ENCODE results near the gene ADAMTS9.

The ADAMTS9 gene

DNA sequence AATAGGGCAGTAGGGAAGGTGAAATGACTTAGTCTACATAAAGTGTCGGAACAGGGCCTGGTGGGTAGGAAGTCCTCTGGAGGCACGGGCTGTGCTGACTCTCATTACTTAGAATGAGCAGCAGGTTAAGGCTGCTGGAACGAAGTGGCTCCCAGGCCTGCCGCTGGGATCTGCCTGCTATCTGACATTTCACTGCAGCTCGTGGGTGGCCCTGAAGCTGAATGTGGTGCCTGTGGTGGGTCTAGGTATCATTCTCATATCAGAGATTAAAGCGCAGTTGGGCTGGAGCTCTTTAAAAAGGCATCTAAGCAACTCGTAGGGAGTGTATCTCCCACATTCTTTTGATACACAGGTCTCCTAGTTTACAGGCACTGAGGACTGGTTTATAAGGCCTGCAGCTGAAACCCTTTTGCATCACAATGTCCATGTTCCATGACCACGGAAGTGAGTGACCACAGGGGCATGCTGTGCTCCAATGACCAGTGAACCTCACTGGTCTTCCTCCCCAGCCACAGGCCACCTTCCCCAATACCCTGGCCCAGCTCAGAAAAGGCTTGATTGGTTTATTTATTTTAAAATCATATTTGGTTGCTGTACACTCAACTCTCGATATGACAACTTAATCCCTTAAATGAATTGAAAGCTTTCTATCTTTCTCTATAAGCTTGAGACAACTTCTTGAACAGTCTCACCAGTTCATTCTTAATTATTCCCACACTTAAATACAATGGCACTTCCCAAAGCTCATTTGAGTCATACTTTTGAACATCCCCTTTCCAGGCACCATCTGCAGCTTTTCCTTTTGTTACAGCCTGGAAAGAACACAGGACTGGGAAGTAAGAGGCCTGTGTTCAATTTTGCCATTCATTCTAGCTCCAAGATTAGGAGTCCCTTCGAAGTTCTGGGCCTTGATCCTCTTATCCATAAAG, 19.0 kb downstream of the ADAMTS9 start:
- Histone ChIP-seq H3K9me3 (ENCODE audit: low read length) (no peaks in the 10 kb centered on the region), H3K9ac (ENCODE audit: low read length) (no peak overlapping the region), H3K4me1 (ENCODE audit: insufficient read depth, low read length) (peaks cover 41% of the 10 kb centered on the region), H3K27ac (ENCODE audit: low read depth, low read length) (peak overlapping the region; percentile 70), H3K4me3 (ENCODE audit: low read depth in 1 of 2, low read length in 2 of 2) (peak overlapping the region in 1 of 2 donors; percentile 4), H3K27me3 (ENCODE audit: control insufficient read depth in 1 of 2, insufficient read depth in 2 of 2, low read length in 2 of 2) (no peaks in the 10 kb centered on the region), H3K36me3 (ENCODE audit: insufficient read depth, low read length) (no peaks in the 10 kb centered on the region)

DNA sequence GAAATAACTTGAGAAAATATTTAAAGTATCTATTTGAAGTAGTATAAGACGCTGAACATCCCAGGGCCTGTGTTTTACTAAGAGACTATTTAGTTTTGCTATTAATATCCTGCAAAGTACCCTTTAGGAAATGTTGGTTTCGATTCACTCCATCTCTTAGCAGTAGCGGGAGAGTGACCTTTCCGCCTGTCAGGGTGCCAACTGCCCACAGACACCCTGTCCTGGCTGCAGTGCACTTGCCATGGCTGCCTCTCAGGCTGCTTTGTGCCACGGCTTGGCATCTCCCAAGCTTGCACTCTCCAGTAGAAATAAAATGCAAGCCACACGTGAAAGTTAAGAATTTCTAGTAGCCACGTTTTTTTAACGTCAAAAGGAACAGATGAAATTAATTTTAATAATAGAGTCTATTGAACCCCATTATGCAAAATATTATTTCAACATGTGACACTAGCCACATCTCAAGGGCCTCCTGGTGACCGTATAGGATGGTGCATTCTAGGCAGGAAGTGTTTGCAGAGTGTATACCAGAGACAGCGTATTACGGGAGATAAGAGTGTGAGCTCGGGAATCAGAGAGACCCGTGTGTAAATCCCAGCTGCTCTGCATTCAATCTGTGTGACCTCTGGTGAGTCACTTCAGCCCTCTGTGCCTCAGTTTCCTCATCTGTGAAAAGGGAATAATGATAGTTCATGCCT, 19.8 kb downstream of the ADAMTS9 start:
- Histone ChIP-seq H3K4me3 (ENCODE audit: low read depth in 1 of 2, low read length in 2 of 2) (peak overlapping the region in 1 of 2 donors; percentile 4), H3K4me1 (ENCODE audit: insufficient read depth, low read length) (peaks cover 48% of the 10 kb centered on the region), H3K9ac (ENCODE audit: low read length) (no peak overlapping the region), H3K27ac (ENCODE audit: low read depth, low read length) (peak overlapping the region; percentile 70), H3K36me3 (ENCODE audit: insufficient read depth, low read length) (no peaks in the 10 kb centered on the region), H3K9me3 (ENCODE audit: low read length) (no peaks in the 10 kb centered on the region), H3K27me3 (ENCODE audit: control insufficient read depth in 1 of 2, insufficient read depth in 2 of 2, low read length in 2 of 2) (no peaks in the 10 kb centered on the region)

DNA sequence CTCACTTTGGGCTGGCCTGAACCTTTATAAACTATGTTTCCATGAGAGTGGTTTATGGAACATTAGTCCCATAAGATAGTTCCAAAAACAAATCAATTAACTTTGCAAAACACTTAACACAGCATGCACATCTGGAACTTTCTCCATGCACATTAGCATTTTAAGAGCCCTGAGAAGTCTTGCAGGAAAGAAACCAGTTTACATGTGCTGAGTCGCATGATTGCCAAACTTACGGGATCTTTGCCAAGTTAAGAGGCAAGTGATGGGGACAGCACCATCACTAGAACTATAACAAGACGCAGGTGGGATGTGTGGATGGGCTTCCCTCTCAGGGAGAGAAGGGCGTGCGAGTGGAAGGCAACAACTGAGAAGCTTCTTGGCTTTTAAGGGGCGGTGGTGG, 20.7 kb downstream of the ADAMTS9 start:
- no peaks in the 10 kb centered on the region for H3K9me3 ChIP-seq (ENCODE audit: low read length)
- no peaks in the 10 kb centered on the region for H3K27me3 ChIP-seq (ENCODE audit: control insufficient read depth in 1 of 2, insufficient read depth in 2 of 2, low read length in 2 of 2)
- no peaks in the 10 kb centered on the region for H3K36me3 ChIP-seq (ENCODE audit: insufficient read depth, low read length)
- H3K9ac ChIP-seq (ENCODE audit: low read length): no peak overlapping the region
- H3K27ac ChIP-seq (ENCODE audit: low read depth, low read length): peak overlapping the region; percentile 27
- peaks cover 48% of the 10 kb centered on the region for H3K4me1 ChIP-seq (ENCODE audit: insufficient read depth, low read length)
- peak overlapping the region in 1 of 2 donors; percentile 4 for H3K4me3 ChIP-seq (ENCODE audit: low read depth in 1 of 2, low read length in 2 of 2)

DNA sequence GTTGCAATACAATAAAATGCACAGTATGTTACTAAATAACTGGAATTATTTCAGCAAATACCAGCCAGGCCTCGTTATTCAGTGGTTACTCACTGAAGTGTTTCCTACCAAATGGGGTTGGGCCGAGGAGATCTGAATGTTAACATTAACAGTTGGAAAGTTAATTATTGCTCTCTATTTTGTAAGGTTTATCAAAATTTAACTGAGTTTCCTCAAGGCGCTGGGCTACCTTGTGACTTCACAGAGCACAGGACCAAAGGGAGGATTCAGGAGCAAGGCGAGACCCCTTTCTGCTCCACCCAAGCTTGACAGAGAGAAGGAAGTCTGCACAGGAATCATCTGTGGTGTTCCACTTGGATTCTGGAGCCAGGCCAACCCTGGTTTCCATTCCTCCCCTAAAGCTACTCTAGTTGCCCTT, 21.6 kb downstream of the ADAMTS9 start:
- H3K27me3 ChIP-seq (ENCODE audit: control insufficient read depth in 1 of 2, insufficient read depth in 2 of 2, low read length in 2 of 2): no peaks in the 10 kb centered on the region
- H3K9me3 ChIP-seq (ENCODE audit: low read length): no peaks in the 10 kb centered on the region
- no peak overlapping the region for H3K4me3 ChIP-seq (ENCODE audit: low read depth in 1 of 2, low read length in 2 of 2)
- peaks cover 48% of the 10 kb centered on the region for H3K4me1 ChIP-seq (ENCODE audit: insufficient read depth, low read length)
- no peak overlapping the region for H3K9ac ChIP-seq (ENCODE audit: low read length)
- no peaks in the 10 kb centered on the region for H3K36me3 ChIP-seq (ENCODE audit: insufficient read depth, low read length)
- H3K27ac ChIP-seq (ENCODE audit: low read depth, low read length): no peak overlapping the region

DNA sequence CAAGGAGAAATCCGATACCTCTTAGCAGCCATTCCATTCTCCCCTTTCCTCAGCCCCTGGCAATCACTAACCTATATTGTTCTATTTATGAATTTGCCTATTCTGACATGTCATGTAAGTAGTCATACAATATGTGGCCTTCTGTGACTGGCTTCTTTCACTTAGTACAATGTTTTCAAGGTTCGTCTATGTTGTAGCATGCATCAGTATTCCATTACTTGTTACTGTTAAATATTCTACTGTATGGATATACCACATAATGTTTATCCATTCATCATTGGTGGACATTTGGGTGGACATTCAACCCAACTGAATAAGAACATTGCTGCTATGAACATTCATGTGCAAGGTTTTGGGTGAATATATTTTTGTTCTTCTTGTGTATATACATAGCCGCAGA, 23.4 kb downstream of the ADAMTS9 start:
- Histone ChIP-seq H3K4me3 (ENCODE audit: low read depth in 1 of 2, low read length in 2 of 2) (no peak overlapping the region), H3K4me1 (ENCODE audit: insufficient read depth, low read length) (peaks cover 48% of the 10 kb centered on the region), H3K27ac (ENCODE audit: low read depth, low read length) (no peak overlapping the region), H3K27me3 (ENCODE audit: control insufficient read depth in 1 of 2, insufficient read depth in 2 of 2, low read length in 2 of 2) (no peaks in the 10 kb centered on the region), H3K9me3 (ENCODE audit: low read length) (no peaks in the 10 kb centered on the region), H3K36me3 (ENCODE audit: insufficient read depth, low read length) (no peaks in the 10 kb centered on the region), H3K9ac (ENCODE audit: low read length) (no peak overlapping the region)

DNA sequence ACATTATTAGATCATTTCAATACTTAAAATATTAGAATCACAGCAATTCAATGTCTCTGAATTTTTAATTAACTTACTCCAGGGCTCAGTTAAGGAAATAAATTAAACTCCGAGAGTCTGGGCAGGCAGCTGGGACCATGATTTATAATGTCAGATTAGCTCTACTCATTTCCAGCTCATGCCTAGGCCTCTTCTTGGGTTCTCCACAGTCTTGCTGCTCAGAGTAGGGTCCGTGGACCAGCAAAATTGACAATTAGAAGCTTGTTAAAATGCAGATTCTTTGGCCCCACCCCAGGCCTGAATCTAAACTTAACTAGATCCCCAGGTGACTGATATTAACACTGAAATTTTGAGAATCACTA, 28.2 kb downstream of the ADAMTS9 start:
- H3K9ac ChIP-seq (ENCODE audit: low read length): no peak overlapping the region
- H3K27me3 ChIP-seq (ENCODE audit: control insufficient read depth in 1 of 2, insufficient read depth in 2 of 2, low read length in 2 of 2): no peaks in the 10 kb centered on the region
- H3K4me3 ChIP-seq (ENCODE audit: low read depth in 1 of 2, low read length in 2 of 2): no peak overlapping the region
- H3K4me1 ChIP-seq (ENCODE audit: insufficient read depth, low read length): peaks cover 7% of the 10 kb centered on the region
- H3K36me3 ChIP-seq (ENCODE audit: insufficient read depth, low read length): peaks cover 6% of the 10 kb centered on the region
- H3K27ac ChIP-seq (ENCODE audit: low read depth, low read length): no peak overlapping the region
- H3K9me3 ChIP-seq (ENCODE audit: low read length): no peaks in the 10 kb centered on the region

DNA sequence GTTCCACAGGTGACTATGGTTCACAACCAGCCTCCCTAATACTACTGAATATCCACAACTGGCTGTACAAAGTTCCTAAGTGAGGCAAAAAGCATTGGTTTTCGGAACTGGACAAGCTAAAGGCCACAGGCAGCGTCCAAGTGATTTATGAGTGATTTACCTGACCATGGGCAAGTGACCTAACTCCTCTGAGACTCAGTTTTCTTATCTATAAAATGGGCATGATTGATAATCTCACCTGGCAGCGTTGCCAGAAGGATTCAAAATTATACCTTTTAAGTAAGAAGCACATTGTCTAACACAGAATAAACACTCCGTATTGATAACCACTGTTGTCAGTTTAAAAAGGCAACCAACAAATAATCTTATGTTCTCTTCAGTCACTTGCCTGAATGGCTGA, 29.8 kb downstream of the ADAMTS9 start:
- Histone ChIP-seq H3K27me3 (ENCODE audit: control insufficient read depth in 1 of 2, insufficient read depth in 2 of 2, low read length in 2 of 2) (no peaks in the 10 kb centered on the region), H3K27ac (ENCODE audit: low read depth, low read length) (no peak overlapping the region), H3K36me3 (ENCODE audit: insufficient read depth, low read length) (peaks cover 9% of the 10 kb centered on the region), H3K9me3 (ENCODE audit: low read length) (no peaks in the 10 kb centered on the region), H3K4me1 (ENCODE audit: insufficient read depth, low read length) (no peaks in the 10 kb centered on the region), H3K4me3 (ENCODE audit: low read depth in 1 of 2, low read length in 2 of 2) (no peak overlapping the region), H3K9ac (ENCODE audit: low read length) (no peak overlapping the region)

DNA sequence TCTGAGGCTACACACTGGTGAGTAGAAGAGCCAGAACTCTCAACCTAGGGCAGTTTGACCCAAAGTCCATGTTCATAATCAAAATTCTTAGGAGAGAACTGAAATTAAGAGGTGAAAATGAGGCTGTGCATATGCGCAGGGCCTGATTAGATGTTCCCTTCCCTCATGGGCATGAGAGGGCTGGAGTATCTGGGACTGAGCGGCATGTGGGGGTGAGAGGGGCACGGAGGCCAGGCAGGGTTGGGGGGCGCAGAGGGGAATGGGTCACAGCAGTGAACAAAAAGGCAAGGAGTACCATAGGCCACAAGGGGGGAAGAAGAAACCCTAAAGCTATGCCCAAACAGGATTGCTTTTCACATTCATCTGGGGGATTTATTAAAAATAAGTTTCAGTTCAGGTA, 31.3 kb downstream of the ADAMTS9 start:
- peaks cover 7% of the 10 kb centered on the region for H3K4me1 ChIP-seq (ENCODE audit: insufficient read depth, low read length)
- peaks cover 9% of the 10 kb centered on the region for H3K36me3 ChIP-seq (ENCODE audit: insufficient read depth, low read length)
- H3K9ac ChIP-seq (ENCODE audit: low read length): no peak overlapping the region
- no peaks in the 10 kb centered on the region for H3K9me3 ChIP-seq (ENCODE audit: low read length)
- no peaks in the 10 kb centered on the region for H3K27me3 ChIP-seq (ENCODE audit: control insufficient read depth in 1 of 2, insufficient read depth in 2 of 2, low read length in 2 of 2)
- no peak overlapping the region for H3K27ac ChIP-seq (ENCODE audit: low read depth, low read length)
- no peak overlapping the region for H3K4me3 ChIP-seq (ENCODE audit: low read depth in 1 of 2, low read length in 2 of 2)

DNA sequence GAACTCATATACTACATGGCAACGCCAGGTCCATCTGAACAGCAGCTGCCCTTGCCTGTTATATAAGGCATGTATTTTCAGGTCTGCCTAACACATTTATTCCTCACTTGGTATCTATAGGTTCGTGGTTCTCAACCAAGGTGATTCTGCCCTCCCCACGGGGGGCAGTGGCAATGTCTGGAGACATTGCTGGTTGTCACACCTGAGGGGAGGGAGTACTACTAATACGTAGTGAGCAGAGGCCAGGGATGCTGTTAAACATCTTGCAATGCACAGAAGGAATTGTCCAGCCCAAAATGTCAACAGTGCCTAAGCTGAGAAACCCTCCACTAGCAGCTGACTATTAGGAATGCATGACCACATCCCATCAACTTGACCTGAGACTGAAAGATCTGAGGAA, 32.6 kb downstream of the ADAMTS9 start:
- no peak overlapping the region for H3K4me3 ChIP-seq (ENCODE audit: low read depth in 1 of 2, low read length in 2 of 2)
- H3K27me3 ChIP-seq (ENCODE audit: control insufficient read depth in 1 of 2, insufficient read depth in 2 of 2, low read length in 2 of 2): no peaks in the 10 kb centered on the region
- H3K4me1 ChIP-seq (ENCODE audit: insufficient read depth, low read length): peaks cover 21% of the 10 kb centered on the region
- H3K9ac ChIP-seq (ENCODE audit: low read length): no peak overlapping the region
- no peak overlapping the region for H3K27ac ChIP-seq (ENCODE audit: low read depth, low read length)
- H3K36me3 ChIP-seq (ENCODE audit: insufficient read depth, low read length): peaks cover 9% of the 10 kb centered on the region
- H3K9me3 ChIP-seq (ENCODE audit: low read length): no peaks in the 10 kb centered on the region

DNA sequence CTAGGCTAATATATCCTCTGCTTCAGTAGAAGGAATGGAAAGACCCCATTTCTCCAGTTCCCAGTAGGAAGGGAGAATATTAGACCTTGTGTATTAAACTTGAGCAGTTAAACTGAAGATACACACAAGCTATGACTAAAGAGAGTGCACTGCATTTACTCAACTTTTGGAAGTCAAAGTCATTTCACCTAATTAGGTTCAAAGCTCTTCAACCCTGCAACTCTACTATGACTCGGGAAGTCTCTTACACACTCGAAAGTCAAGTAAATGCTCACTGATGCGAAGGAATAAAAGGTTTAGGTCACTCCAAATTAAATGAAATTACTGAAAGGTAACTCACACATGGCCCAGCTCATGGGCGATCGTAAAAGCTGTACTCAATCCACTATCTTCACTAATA, 33.8 kb downstream of the ADAMTS9 start:
- Histone ChIP-seq H3K9me3 (ENCODE audit: low read length) (no peaks in the 10 kb centered on the region), H3K4me1 (ENCODE audit: insufficient read depth, low read length) (peaks cover 31% of the 10 kb centered on the region), H3K36me3 (ENCODE audit: insufficient read depth, low read length) (peaks cover 9% of the 10 kb centered on the region), H3K27ac (ENCODE audit: low read depth, low read length) (no peak overlapping the region), H3K27me3 (ENCODE audit: control insufficient read depth in 1 of 2, insufficient read depth in 2 of 2, low read length in 2 of 2) (no peaks in the 10 kb centered on the region), H3K9ac (ENCODE audit: low read length) (no peak overlapping the region), H3K4me3 (ENCODE audit: low read depth in 1 of 2, low read length in 2 of 2) (no peak overlapping the region)

DNA sequence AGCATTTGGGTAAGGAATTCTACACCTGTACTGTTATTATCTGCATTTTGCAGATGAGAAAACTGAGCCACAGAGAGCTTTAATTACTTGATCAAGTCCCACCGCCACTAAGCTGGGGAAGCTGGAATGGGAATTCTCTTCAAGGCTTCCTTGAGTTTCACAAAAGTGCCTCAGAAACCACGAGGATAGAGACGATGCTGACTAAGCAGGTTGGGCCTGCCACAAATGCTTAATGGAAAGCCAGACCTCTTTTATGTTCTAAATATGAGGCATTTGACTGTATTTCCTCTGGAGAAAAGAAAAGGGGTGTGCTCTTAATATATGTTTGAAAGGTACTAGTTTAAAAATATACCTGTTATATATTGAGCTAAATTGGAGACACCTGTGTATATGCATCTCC, 34.7 kb downstream of the ADAMTS9 start:
- H3K27me3 ChIP-seq (ENCODE audit: control insufficient read depth in 1 of 2, insufficient read depth in 2 of 2, low read length in 2 of 2): no peaks in the 10 kb centered on the region
- peaks cover 9% of the 10 kb centered on the region for H3K36me3 ChIP-seq (ENCODE audit: insufficient read depth, low read length)
- H3K9ac ChIP-seq (ENCODE audit: low read length): no peak overlapping the region

More for the DNA sequence above, 34.7 kb downstream of the ADAMTS9 start:
- Histone ChIP-seq H3K9me3 (ENCODE audit: low read length) (no peaks in the 10 kb centered on the region), H3K4me3 (ENCODE audit: low read depth in 1 of 2, low read length in 2 of 2) (no peak overlapping the region), H3K4me1 (ENCODE audit: insufficient read depth, low read length) (peaks cover 33% of the 10 kb centered on the region), H3K27ac (ENCODE audit: low read depth, low read length) (no peak overlapping the region)

Measured in muscle layer of colon (tissue), 2 donors.